BJ (cell line): ENCODE data around the gene VSTM2B. TPM values are rescaled to one million over a fixed set of nuclear protein-coding genes. Genes with fewer than 3 reads are reported as not detected.

Experiments used
- CTCF ChIA-PET: fragments of 350-600 bp; formaldehyde crosslinking; extraction: SDS; loops from one replicate; lab custom pipeline; 2021; ENCODE audit warnings: antibody characterized with exemption, inconsistent platforms; lab: Yijun Ruan, JAX
- POLR2A ChIA-PET: fragments of 300-600 bp; sonication (Branson Sonifier 250); formaldehyde crosslinking; extraction: SDS; loops from one replicate; lab custom pipeline; 2021; ENCODE audit warnings: antibody characterized with exemption; lab: Charles Lee
- DNase-seq: peaks from one replicate; pipeline ENCODE4 v3.0.0-alpha.2; 2011; ENCODE audit warnings: low read depth
- H3K27me3 ChIP-seq: 2 replicates; pipeline ENCODE4 v1.6.0; 2011; ENCODE audit warnings: low read length; ENCODE audit not compliant: control insufficient read depth, insufficient read depth
- H3K36me3 ChIP-seq: 2 replicates; pipeline ENCODE4 v1.5.1; 2011; ENCODE audit warnings: low read length; ENCODE audit not compliant: control insufficient read depth, insufficient read depth
- H3K4me3 ChIP-seq: 2 replicates; pipeline ENCODE4 v1.5.1; 2011; ENCODE audit warnings: low read depth, mild to moderate bottlenecking, control low read depth, low read length
- polyA plus RNA-seq: library from polyadenylated mRNA; depleted of rRNA; stranded (reverse); fragments of >200 nt; gene quantifications from 2 replicates; pipeline ENCODE4 v1.2.3, GENCODE V29; 2011
- TF ChIP-seq, protein P1 (sequence below): IDR thresholded peaks from 2 replicates; pipeline ENCODE4 v1.5.1; 2011; ENCODE audit warnings: low read depth, mild to moderate bottlenecking, control low read depth, inconsistent platforms, low read length, moderate library complexity; ENCODE audit not compliant: insufficient read depth

The VSTM2B gene
- polyA plus RNA-seq, 1 experiment: not detected

- TF ChIP-seq, protein P1, sequence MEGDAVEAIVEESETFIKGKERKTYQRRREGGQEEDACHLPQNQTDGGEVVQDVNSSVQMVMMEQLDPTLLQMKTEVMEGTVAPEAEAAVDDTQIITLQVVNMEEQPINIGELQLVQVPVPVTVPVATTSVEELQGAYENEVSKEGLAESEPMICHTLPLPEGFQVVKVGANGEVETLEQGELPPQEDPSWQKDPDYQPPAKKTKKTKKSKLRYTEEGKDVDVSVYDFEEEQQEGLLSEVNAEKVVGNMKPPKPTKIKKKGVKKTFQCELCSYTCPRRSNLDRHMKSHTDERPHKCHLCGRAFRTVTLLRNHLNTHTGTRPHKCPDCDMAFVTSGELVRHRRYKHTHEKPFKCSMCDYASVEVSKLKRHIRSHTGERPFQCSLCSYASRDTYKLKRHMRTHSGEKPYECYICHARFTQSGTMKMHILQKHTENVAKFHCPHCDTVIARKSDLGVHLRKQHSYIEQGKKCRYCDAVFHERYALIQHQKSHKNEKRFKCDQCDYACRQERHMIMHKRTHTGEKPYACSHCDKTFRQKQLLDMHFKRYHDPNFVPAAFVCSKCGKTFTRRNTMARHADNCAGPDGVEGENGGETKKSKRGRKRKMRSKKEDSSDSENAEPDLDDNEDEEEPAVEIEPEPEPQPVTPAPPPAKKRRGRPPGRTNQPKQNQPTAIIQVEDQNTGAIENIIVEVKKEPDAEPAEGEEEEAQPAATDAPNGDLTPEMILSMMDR: no peak
- POLR2A ChIA-PET: no interaction called here
- no peak overlapping the region for H3K4me3 ChIP-seq
- H3K27me3 ChIP-seq: peaks cover 2% of the 10 kb centered on the region
- CTCF ChIA-PET: no interaction called here
- DNase-seq: no peak
- no peaks in the 10 kb centered on the region for H3K36me3 ChIP-seq
Measured at GRCh38 chr19:29569038-29569911, 43.5 kb downstream of the VSTM2B start.

DNA sequence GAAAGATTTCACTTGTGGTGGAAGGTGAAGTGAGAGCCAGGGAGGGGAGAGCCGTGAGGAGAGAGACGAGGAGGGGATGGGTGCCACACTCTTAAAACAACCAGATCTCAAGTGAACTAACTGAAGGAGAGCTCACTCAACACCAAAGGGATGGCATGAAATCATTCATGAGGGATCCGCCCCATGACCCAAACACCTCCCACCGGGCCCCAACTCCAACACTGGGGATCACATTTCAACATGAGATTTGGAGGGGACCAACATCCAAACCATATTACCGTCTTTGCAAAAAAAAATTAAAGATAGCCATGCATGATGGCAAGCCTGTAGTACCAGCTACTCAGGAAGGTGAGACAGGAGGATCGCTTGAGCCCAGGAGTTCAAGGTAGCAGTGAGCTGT lies 45.4 kb downstream of the VSTM2B start:
- no peaks in the 10 kb centered on the region for H3K36me3 ChIP-seq
- TF ChIP-seq, protein P1: no peak
- H3K27me3 ChIP-seq: peaks cover 9% of the 10 kb centered on the region
- POLR2A ChIA-PET: no interaction called here
- CTCF ChIA-PET: no interaction called here
- DNase-seq: no peak
- no peak overlapping the region for H3K4me3 ChIP-seq

GRCh38 chr19:29573486-29573885 lies 47.7 kb downstream of the VSTM2B start:
- DNase-seq: no peak
- Histone ChIP-seq H3K4me3 (no peak overlapping the region), H3K27me3 (peaks cover 9% of the 10 kb centered on the region), H3K36me3 (no peaks in the 10 kb centered on the region)
- CTCF ChIA-PET: no interaction called here
- POLR2A ChIA-PET: no interaction called here
- TF ChIP-seq, protein P1: no peak

DNA sequence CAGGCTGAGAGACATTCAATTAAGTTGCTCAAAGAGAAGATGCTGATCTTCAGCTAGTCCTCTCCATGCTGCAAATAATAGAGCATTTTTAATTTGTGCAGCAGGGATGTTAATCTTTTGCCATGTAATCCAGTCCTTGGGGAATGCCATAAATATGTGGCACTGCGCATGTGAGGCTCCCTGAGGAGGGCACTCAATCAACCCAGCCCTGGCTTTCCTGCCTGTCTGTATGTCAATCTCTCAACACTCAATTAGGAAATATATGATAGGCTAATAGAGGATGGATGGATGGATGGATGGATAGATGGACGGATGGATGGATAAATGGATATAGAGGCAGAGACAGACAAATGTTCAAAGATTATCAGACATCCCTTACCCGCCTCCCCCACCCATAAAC lies 48.7 kb downstream of the VSTM2B start:
- CTCF ChIA-PET: interaction anchor here (2.0 kb wide), 1 partner anchor 142 kb away, joined by 5 read pairs; no protein-coding TSS in a partner anchor
- peaks cover 7% of the 10 kb centered on the region for H3K27me3 ChIP-seq
- POLR2A ChIA-PET: no interaction called here
- TF ChIP-seq, protein P1: no peak
- H3K36me3 ChIP-seq: no peaks in the 10 kb centered on the region
- no peak overlapping the region for H3K4me3 ChIP-seq
- DNase-seq: no peak

GRCh38 chr19:29576046-29576606 lies 50.3 kb downstream of the VSTM2B start:
- peaks cover 7% of the 10 kb centered on the region for H3K27me3 ChIP-seq
- POLR2A ChIA-PET: no interaction called here
- CTCF ChIA-PET: interaction anchor here (1.3 to 2.0 kb wide), 2 partner anchors 140 to 195 kb away, joined by 3 to 5 read pairs; no protein-coding TSS in a partner anchor
- no peak overlapping the region for H3K4me3 ChIP-seq
- no peak for DNase-seq
- TF ChIP-seq, protein P1: no peak
- H3K36me3 ChIP-seq: no peaks in the 10 kb centered on the region
